Vagina (tissue), 2 donors: ENCODE data around the gene TBCD. TPM values are rescaled to one million over a fixed set of nuclear protein-coding genes. Genes with fewer than 3 reads are reported as not detected.

Experiments
- DNase-seq, 2 donors: peaks; one replicate each; pipeline ENCODE4 v3.0.0-alpha.2; 2017; ENCODE audit errors: extremely low spot score in 2 of 2
- H3K27ac ChIP-seq: fragments of 200-600 bp; sonication (generic); one replicate; pipeline ENCODE4 v1.5.1; 2019
- H3K27me3 ChIP-seq: fragments of 200-600 bp; sonication (generic); one replicate; pipeline ENCODE4 v1.5.1; 2019
- H3K36me3 ChIP-seq, 2 donors: fragments of 200-600 bp; sonication (generic); one replicate each; pipeline ENCODE4 v1.5.1; 2017 to 2019
- H3K4me1 ChIP-seq: fragments of 200-600 bp; sonication (generic); one replicate; pipeline ENCODE4 v1.5.1; 2019
- H3K4me3 ChIP-seq, 2 donors: fragments of 200-600 bp; sonication (generic); 1 replicate in 1 of 2; 2 replicates in 1 of 2; pipeline ENCODE4 v1.5.1; 2016 to 2019
- H3K9me3 ChIP-seq: fragments of 200-600 bp; sonication (generic); one replicate; pipeline ENCODE4 v1.5.1; 2019
- POLR2A ChIP-seq, 2 donors: fragments of 450-650 bp; IDR thresholded peaks; one replicate each; pipeline ENCODE4 v1.6.1; 2017; ENCODE audit warnings: antibody characterized with exemption in 2 of 2, mild to moderate bottlenecking in 2 of 2, moderate library complexity in 2 of 2
- POLR2AphosphoS5 ChIP-seq, 2 donors: sonication (generic); formaldehyde crosslinking; IDR thresholded peaks; one replicate each; pipeline ENCODE4 v1.9.0; 2017; ENCODE audit warnings: antibody characterized with exemption in 2 of 2, mild to moderate bottlenecking in 2 of 2, low read depth in 1 of 2; ENCODE audit not compliant: insufficient read depth in 1 of 2
- intact Hi-C: fragments of 100-400 bp; cut with DNase I; formaldehyde crosslinking; loops from one replicate; pipeline ENCODE4 v1.15.1; 2023
- total RNA-seq: library from RNA; depleted of rRNA; stranded (reverse); fragments of >200 nt; gene quantifications from one replicate; pipeline ENCODE4 v1.2.3, GENCODE V29; 2016
- TF ChIP-seq, protein P1 (sequence below), 3 experiments: fragments of 450-650 bp in 2 of 3; fragments of 200-600 bp in 1 of 3; sonication (generic) in 1 of 3; IDR thresholded peaks; one replicate each; pipeline ENCODE4 v1.5.1; 2017 to 2019; ENCODE audit warnings: antibody characterized with exemption in 3 of 3, mild to moderate bottlenecking in 2 of 3, moderate library complexity in 2 of 3

Gene TBCD
- total RNA-seq, 1 donor from 2014 or later: 79.3 TPM

DNA sequence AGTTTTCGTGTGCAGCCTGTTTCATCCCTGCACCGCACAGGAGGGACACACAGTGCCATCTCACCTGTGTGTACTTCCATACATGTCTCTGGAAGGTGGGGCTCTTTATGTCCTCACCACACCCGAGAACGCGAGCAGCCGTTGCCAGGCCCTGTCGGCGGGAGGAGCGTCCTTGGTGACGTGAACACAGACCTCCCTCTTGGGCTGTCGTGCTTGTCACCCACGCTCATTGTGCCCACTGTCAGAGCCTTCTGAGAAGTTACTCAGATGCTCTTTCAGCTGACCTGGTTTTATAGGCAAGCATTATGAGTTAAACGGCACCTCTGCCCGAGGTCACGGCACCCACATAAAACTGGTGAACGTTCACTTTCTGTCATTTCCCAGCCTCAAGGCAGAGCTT is 47.7 kb downstream of the TBCD start:
- Histone ChIP-seq H3K4me1 (peaks cover 9% of the 10 kb centered on the region), H3K4me3 (no peak overlapping the region), H3K27ac (no peak overlapping the region), H3K27me3 (no peaks in the 10 kb centered on the region), H3K9me3 (no peaks in the 10 kb centered on the region), H3K36me3 (no peaks in the 10 kb centered on the region)
- intact Hi-C loops: loop anchor here (5.0 kb wide), 1 partner anchor 48 kb away; no protein-coding TSS in a partner anchor
- TF ChIP-seq, protein P1, sequence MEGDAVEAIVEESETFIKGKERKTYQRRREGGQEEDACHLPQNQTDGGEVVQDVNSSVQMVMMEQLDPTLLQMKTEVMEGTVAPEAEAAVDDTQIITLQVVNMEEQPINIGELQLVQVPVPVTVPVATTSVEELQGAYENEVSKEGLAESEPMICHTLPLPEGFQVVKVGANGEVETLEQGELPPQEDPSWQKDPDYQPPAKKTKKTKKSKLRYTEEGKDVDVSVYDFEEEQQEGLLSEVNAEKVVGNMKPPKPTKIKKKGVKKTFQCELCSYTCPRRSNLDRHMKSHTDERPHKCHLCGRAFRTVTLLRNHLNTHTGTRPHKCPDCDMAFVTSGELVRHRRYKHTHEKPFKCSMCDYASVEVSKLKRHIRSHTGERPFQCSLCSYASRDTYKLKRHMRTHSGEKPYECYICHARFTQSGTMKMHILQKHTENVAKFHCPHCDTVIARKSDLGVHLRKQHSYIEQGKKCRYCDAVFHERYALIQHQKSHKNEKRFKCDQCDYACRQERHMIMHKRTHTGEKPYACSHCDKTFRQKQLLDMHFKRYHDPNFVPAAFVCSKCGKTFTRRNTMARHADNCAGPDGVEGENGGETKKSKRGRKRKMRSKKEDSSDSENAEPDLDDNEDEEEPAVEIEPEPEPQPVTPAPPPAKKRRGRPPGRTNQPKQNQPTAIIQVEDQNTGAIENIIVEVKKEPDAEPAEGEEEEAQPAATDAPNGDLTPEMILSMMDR (IDR thresholded peaks at IDR 0.05): no peak
- TF ChIP-seq POLR2AphosphoS5 (IDR thresholded peaks at IDR 0.05; ENCODE audit: insufficient read depth in 1 of 2, low read depth in 1 of 2) (no peak), POLR2A (IDR thresholded peaks at IDR 0.05) (no peak)
- DNase-seq: no peak

DNA sequence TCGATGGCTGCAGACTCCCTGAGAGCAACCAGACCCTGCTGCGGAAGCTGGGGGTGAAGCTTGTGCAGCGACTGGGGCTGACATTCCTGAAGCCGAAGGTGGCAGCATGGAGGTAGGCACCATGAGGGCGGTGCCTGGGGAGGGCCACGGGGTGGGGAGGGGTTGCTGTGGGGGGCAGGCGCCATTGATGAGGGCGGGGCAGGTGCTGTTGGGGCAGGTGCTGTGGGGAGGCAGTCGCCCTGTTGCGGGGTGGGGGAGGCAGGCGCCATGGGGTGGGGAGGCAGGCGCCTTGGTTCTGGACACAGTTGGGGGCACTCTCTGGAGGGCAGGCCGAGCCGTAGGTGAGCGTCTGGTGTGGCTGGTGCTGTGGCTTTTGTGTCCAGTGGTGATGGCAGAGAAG is 49.0 kb downstream of the TBCD start:
- Histone ChIP-seq H3K27me3 (no peaks in the 10 kb centered on the region), H3K27ac (no peak overlapping the region), H3K4me1 (peaks cover 15% of the 10 kb centered on the region), H3K4me3 (no peak overlapping the region), H3K36me3 (no peaks in the 10 kb centered on the region), H3K9me3 (no peaks in the 10 kb centered on the region)
- intact Hi-C loops: no loop called here
- DNase-seq: no peak
- TF ChIP-seq POLR2AphosphoS5 (IDR thresholded peaks at IDR 0.05; ENCODE audit: insufficient read depth in 1 of 2, low read depth in 1 of 2): no peak
- TF ChIP-seq, protein P1 (IDR thresholded peaks at IDR 0.05): no peak
- TF ChIP-seq POLR2A (IDR thresholded peaks at IDR 0.05): no peak

DNA sequence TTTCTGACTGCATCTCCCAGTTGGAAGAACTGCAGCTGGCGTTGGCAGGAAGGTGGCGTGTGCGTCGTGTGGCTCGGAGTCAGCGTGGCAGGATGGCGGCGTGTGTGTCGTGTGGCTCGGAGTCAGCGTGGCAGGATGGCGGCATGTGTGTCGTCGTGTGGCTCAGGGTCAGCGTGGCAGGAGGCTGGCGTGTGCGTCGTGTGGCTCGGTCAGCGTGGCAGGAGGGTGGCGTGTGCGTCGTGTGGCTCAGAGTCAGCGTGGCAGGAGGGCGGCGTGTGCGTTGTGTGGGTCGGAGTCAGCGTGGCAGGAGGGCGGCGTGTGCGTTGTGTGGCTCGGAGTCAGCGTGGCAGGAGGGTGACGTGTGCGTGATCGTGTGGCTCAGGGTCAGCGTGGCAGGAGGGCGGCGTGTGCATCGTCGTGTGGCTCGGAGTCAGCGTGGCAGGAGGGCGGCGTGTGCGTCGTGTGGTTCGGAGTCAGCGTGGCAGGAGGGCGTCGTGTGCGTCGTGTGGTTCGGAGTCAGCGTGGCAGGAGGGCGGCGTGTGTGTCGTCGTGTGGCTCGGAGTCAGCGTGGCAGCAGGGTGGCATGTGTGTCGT is 49.6 kb downstream of the TBCD start:
- no peak for DNase-seq
- Histone ChIP-seq H3K4me1 (peaks cover 20% of the 10 kb centered on the region), H3K4me3 (no peak overlapping the region), H3K27me3 (no peaks in the 10 kb centered on the region), H3K36me3 (no peaks in the 10 kb centered on the region), H3K9me3 (no peaks in the 10 kb centered on the region), H3K27ac (no peak overlapping the region)
- intact Hi-C loops: no loop called here
- TF ChIP-seq POLR2AphosphoS5 (IDR thresholded peaks at IDR 0.05; ENCODE audit: insufficient read depth in 1 of 2, low read depth in 1 of 2) (no peak), POLR2A (IDR thresholded peaks at IDR 0.05) (no peak)
- TF ChIP-seq, protein P1 (IDR thresholded peaks at IDR 0.05): no peak

DNA sequence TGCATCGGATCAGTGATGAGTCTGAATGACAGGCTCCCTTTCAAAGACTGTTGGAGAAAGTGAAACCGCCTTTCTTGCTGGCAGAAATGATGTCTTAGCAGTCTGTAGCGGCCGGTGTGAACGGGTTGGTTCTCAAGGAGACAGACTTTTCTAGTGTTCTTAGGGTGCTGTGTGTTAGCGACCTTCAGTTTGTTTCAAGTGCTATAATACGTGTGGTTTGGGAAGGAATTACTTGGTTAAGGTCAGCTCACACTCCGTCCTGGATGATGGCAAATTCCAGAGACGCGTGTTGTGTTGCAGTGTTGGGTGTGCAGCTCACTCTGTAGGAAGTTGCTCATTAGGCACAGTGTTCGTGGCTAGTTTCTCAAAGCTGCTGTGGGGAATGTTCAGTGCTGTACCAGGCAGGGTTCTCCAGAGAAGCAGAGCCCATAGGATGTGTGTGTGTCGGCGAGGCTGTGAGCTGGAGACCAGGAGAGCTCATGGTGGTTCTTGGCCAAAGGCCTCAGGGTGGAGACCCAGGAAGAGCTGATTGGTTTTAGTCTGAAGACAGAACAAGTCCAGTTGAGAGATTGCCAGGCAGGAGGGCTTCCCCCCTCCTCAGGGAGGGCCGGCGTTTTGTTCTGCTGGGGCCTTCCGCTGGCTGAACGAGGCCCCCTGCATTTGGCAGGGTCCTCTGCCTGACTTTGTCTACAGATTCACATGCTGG is 50.4 kb downstream of the TBCD start:
- Histone ChIP-seq H3K9me3 (no peaks in the 10 kb centered on the region), H3K27me3 (no peaks in the 10 kb centered on the region), H3K4me1 (peaks cover 24% of the 10 kb centered on the region), H3K4me3 (no peak overlapping the region), H3K36me3 (peaks cover 0 to 5% of the 10 kb centered on the region in 2 donors), H3K27ac (no peak overlapping the region)
- DNase-seq: no peak
- intact Hi-C loops: no loop called here
- TF ChIP-seq, protein P1 (IDR thresholded peaks at IDR 0.05): no peak
- no peak for TF ChIP-seq POLR2A (IDR thresholded peaks at IDR 0.05)
- no peak for TF ChIP-seq POLR2AphosphoS5 (IDR thresholded peaks at IDR 0.05; ENCODE audit: insufficient read depth in 1 of 2, low read depth in 1 of 2)

DNA sequence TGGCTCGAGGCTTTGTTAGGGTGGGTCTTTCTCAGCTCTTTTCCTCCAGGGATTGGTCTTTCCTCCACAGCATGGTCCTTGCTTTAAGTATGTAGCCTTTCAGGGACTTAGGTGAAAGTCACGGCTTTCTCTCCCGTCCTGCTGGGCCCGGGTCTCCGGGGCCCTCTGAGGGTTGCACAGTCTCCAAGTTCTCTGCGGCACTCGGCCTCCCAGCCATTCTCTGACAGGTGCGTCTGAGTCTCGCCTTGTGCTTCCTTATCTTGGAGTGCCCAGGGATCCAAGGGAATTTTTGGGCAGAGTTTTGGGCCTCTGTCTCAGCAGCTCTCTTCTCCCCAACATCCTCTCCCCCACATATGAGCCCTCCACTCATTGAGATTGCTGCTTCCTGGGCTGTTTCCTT is 51.3 kb downstream of the TBCD start:
- Histone ChIP-seq H3K4me1 (peaks cover 24% of the 10 kb centered on the region), H3K36me3 (peaks cover 0 to 10% of the 10 kb centered on the region in 2 donors), H3K4me3 (no peak overlapping the region), H3K27me3 (no peaks in the 10 kb centered on the region), H3K27ac (no peak overlapping the region), H3K9me3 (no peaks in the 10 kb centered on the region)
- TF ChIP-seq POLR2AphosphoS5 (IDR thresholded peaks at IDR 0.05; ENCODE audit: insufficient read depth in 1 of 2, low read depth in 1 of 2) (no peak), POLR2A (IDR thresholded peaks at IDR 0.05) (no peak)
- TF ChIP-seq, protein P1 (IDR thresholded peaks at IDR 0.05): no peak
- no peak for DNase-seq
- intact Hi-C loops: no loop called here
